ENCODE results near the gene GLDN.

DNA sequence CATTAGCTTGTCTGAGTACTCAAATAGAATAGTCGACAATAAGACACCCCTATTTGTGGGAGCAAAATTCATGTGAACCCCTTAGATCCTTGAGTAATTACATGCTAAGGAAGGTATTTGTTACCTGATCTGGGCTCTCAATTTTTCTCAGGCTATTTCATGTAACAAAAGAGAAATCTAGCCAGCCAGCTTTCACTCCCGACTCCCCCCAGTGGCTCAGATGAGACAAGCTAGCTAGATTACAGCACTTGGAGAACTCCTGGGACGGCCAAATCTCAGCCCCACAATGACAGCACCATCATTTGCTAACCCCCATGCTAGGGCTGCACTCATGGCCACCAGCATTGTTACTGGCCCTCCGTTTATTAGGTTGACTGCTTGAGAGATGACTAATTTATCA lies 41.3 kb downstream of the GLDN start:
- peak in 5 of 6 experiments; percentile 28 to 64 (median 50) for TF ChIP-seq CTCF (IDR thresholded peaks at IDR 0.05)
- no peak for TF ChIP-seq POLR2A (IDR thresholded peaks at IDR 0.05)

Measured in thyroid gland (tissue), 4 donors.